PC-9 (cell line): ENCODE data around the gene SEMA4C. TPM values are rescaled to one million over a fixed set of nuclear protein-coding genes. Genes with fewer than 3 reads are reported as not detected.

Source experiments
- BruUV-seq: library from RNA; stranded (reverse); fragments of 400-500 nt; replicated peaks from 2 replicates; lab custom pipeline; 2021; lab: Mats Ljungman, UMichigan
- CTCF ChIA-PET: fragments of 300-600 bp; sonication (Branson Sonifier 250); formaldehyde crosslinking; loops from one replicate; lab custom pipeline; 2022; ENCODE audit warnings: antibody characterized with exemption; lab: Charles Lee
- POLR2A ChIA-PET: fragments of 300-600 bp; sonication (Branson Sonifier 250); formaldehyde crosslinking; loops from one replicate; lab custom pipeline; 2022; ENCODE audit warnings: antibody characterized with exemption; ENCODE audit not compliant: unreplicated experiment; lab: Charles Lee
- DNase-seq, 2 experiments: peaks; one replicate each; pipeline versions ENCODE4 v3.0.0 to v3.0.0-alpha.2; 2015 to 2022; ENCODE audit warnings: mixed read lengths in 1 of 2
- H2AFZ ChIP-seq: fragments of 200-600 bp; sonication (generic); 2 replicates; pipeline ENCODE4 v1.8.1; 2017; ENCODE audit warnings: antibody characterized with exemption
- H3F3A ChIP-seq: fragments of 200-600 bp; sonication (generic); 2 replicates; pipeline ENCODE4 v1.8.1; 2017; ENCODE audit warnings: antibody characterized with exemption, mild to moderate bottlenecking, low read depth; ENCODE audit not compliant: insufficient read depth
- H3K27ac ChIP-seq: fragments of 200-600 bp; sonication (generic); 2 replicates; pipeline ENCODE4 v1.6.1; 2016; ENCODE audit warnings: mixed run types
- H3K27me3 ChIP-seq: fragments of 200-600 bp; sonication (generic); 2 replicates; pipeline ENCODE4 v1.6.1; 2016; ENCODE audit warnings: low read depth, mixed run types; ENCODE audit not compliant: insufficient read depth
- H3K36me3 ChIP-seq: fragments of 200-600 bp; sonication (generic); 2 replicates; pipeline ENCODE4 v1.6.1; 2016; ENCODE audit warnings: low read depth, mixed run types
- H3K4me1 ChIP-seq: fragments of 200-600 bp; sonication (generic); replicated peaks from 2 replicates; pipeline ENCODE4 v1.6.1; 2016; ENCODE audit warnings: mixed run types; ENCODE audit not compliant: insufficient read depth
- H3K4me2 ChIP-seq: fragments of 200-600 bp; sonication (generic); 2 replicates; pipeline ENCODE4 v1.6.1; 2017; ENCODE audit warnings: mixed run types
- H3K4me3 ChIP-seq: fragments of 200-600 bp; sonication (generic); 2 replicates; pipeline ENCODE4 v1.6.1; 2016; ENCODE audit warnings: mixed run types
- H3K79me2 ChIP-seq: fragments of 200-600 bp; sonication (generic); 2 replicates; pipeline ENCODE4 v1.6.1; 2017; ENCODE audit warnings: low read depth, mixed run types
- H3K9me2 ChIP-seq: fragments of 200-600 bp; sonication (generic); 2 replicates; pipeline ENCODE4 v1.8.1; 2017; ENCODE audit warnings: mild to moderate bottlenecking; ENCODE audit not compliant: insufficient read depth
- H3K9me3 ChIP-seq: fragments of 200-600 bp; sonication (generic); 2 replicates; pipeline ENCODE4 v1.8.1; 2016; ENCODE audit warnings: low read depth; ENCODE audit not compliant: insufficient read depth
- H4K20me1 ChIP-seq: fragments of 200-600 bp; sonication (generic); 2 replicates; pipeline ENCODE4 v1.8.1; 2017; ENCODE audit not compliant: insufficient read depth
- CTCF ChIP-seq: fragments of 200-600 bp; sonication (generic); conservative IDR thresholded peaks from 2 replicates; pipeline ENCODE4 v1.6.1; 2017; ENCODE audit warnings: mixed run types, antibody characterized with exemption, mild to moderate bottlenecking, moderate library complexity
- EZH2 ChIP-seq: fragments of 200-600 bp; sonication (generic); IDR thresholded peaks from 2 replicates; pipeline ENCODE4 v1.8.0; 2017; ENCODE audit warnings: antibody characterized with exemption, low read depth
- intact Hi-C: fragments of 100-400 bp; cut with micrococcal nuclease; formaldehyde crosslinking; loops from one replicate; pipeline ENCODE4 v1.10.0; 2022; ENCODE audit not compliant: unreplicated experiment
- total RNA-seq: library from RNA; stranded (reverse); gene quantifications from 2 replicates; pipeline ENCODE4 v1.2.3, GENCODE V29; 2021

The SEMA4C gene
- total RNA-seq, 1 experiment from 2014 or later = 52.8 TPM

- Histone ChIP-seq H3K27me3 (no peaks in the 10 kb centered on the region), H3F3A (peaks cover 43% of the 10 kb centered on the region), H3K4me1 (peaks cover 71% of the 10 kb centered on the region), H3K9me3 (no peaks in the 10 kb centered on the region), H3K4me3 (peak overlapping the region; percentile 29; the same call in 1 of the 2 replicates), H2AFZ (peak overlapping the region; percentile 39; the same call in 1 of the 2 replicates), H3K36me3 (no peaks in the 10 kb centered on the region), H4K20me1 (no peaks in the 10 kb centered on the region), H3K79me2 (no peaks in the 10 kb centered on the region), H3K4me2 (peak overlapping the region; percentile 77), H3K27ac (peak overlapping the region; percentile 69), H3K9me2 (no peaks in the 10 kb centered on the region)
- intact Hi-C loops = no loop called here
- DNase-seq = peak; percentile 89 to 98
- no peak for TF ChIP-seq CTCF
- no peak for TF ChIP-seq EZH2
- BruUV-seq = no TSS peak
- ChIA-PET CTCF (interaction anchor here (0.6 to 1.3 kb wide), 5 partner anchors 10 to 67 kb away, joined by 3 to 4 read pairs (median 3); partner anchors contain the start of gene ANKRD39), POLR2A (interaction anchor here (0.5 to 0.7 kb wide), 4 partner anchors 14 to 169 kb away, joined by 4 to 13 read pairs (median 6); no protein-coding TSS in a partner anchor)
Measured at GRCh38 chr2:96888072-96889011, 18.5 kb upstream of the SEMA4C start.

GRCh38 chr2:96887493-96888012 is 17.7 kb upstream of the SEMA4C start:
- no peaks in the 10 kb centered on the region for H4K20me1 ChIP-seq
- peaks cover 43% of the 10 kb centered on the region for H3F3A ChIP-seq
- 0 out of 2 replicates have a peak overlapping the region, but pooled peaks have one; percentile 39 for H2AFZ ChIP-seq
- H3K4me3 ChIP-seq = peak overlapping the region; percentile 29; the same call in 1 of the 2 replicates
- intact Hi-C loops = loop anchor here (2.0 kb wide), 1 partner anchor 15 kb away; no protein-coding TSS in a partner anchor
- H3K27me3 ChIP-seq = no peaks in the 10 kb centered on the region
- peak overlapping the region; percentile 69 for H3K27ac ChIP-seq
- no peaks in the 10 kb centered on the region for H3K9me3 ChIP-seq
- peaks cover 79% of the 10 kb centered on the region for H3K4me1 ChIP-seq
- BruUV-seq = no TSS peak
- no peaks in the 10 kb centered on the region for H3K9me2 ChIP-seq
- ChIA-PET CTCF (interaction anchor here (0.6 to 1.3 kb wide), 4 partner anchors 11 to 30 kb away, joined by 3 read pairs; partner anchors contain the start of genes ANKRD39 and SEMA4C), POLR2A (interaction anchor here (0.6 to 0.7 kb wide), 5 partner anchors 19 to 254 kb away, joined by 4 to 9 read pairs (median 6); no protein-coding TSS in a partner anchor)
- H3K36me3 ChIP-seq = no peaks in the 10 kb centered on the region
- H3K4me2 ChIP-seq = peak overlapping the region; percentile 77
- DNase-seq = peak; percentile 64 to 68
- no peaks in the 10 kb centered on the region for H3K79me2 ChIP-seq
- no peak for TF ChIP-seq CTCF
- TF ChIP-seq EZH2 = no peak
